SK-N-SH (cell line): ENCODE measurements around the gene ERC2. TPM values are rescaled to one million over a fixed set of nuclear protein-coding genes. Genes with fewer than 3 reads are reported as not detected.

Experiments used
- CTCF ChIA-PET: fragments of 300-600, 350-600 bp; formaldehyde crosslinking; extraction: SDS; loops from one replicate; lab custom pipeline; 2021; lab: Yijun Ruan, JAX
- POLR2A ChIA-PET: fragments of 350-600 bp; sonication (Branson Sonifier 250); formaldehyde crosslinking; extraction: SDS; loops from one replicate; lab custom pipeline; 2020; ENCODE audit warnings: antibody characterized with exemption, inconsistent platforms; lab: Yijun Ruan, JAX
- DNase-seq: peaks from one replicate; pipeline ENCODE4 v3.0.0; 2012
- H2AFZ ChIP-seq: fragments of 200-600 bp; sonication (generic); 2 replicates; pipeline ENCODE4 v1.8.1; 2016; ENCODE audit warnings: antibody characterized with exemption, mild to moderate bottlenecking, low read depth
- H3F3A ChIP-seq: fragments of 200-600 bp; sonication (generic); replicated peaks from 2 replicates; pipeline ENCODE3; 2016; ENCODE audit warnings: antibody characterized with exemption, mild to moderate bottlenecking; ENCODE audit not compliant: insufficient read depth
- H3K27ac ChIP-seq, 2 experiments: fragments of 200-500 bp in 1 of 2; fragments of 200-600 bp in 1 of 2; sonication (Bioruptor generic) in 1 of 2; sonication (generic), shearing (Covaris generic) in 1 of 2; 2 replicates each; pipeline versions ENCODE4 v1.5.1 to v1.6.1; 2014 to 2016; ENCODE audit warnings: low read depth in 2 of 2, inconsistent platforms in 1 of 2, low read length in 1 of 2, mild to moderate bottlenecking in 1 of 2, mixed read lengths in 1 of 2
- H3K27me3 ChIP-seq: fragments of 200-600 bp; sonication (generic), shearing (Covaris generic); 2 replicates; pipeline ENCODE4 v1.6.1; 2016; ENCODE audit warnings: mixed run types; ENCODE audit not compliant: insufficient read depth
- H3K36me3 ChIP-seq, 2 experiments: fragments of 200-500 bp in 1 of 2; fragments of 200-600 bp in 1 of 2; sonication (Bioruptor generic) in 1 of 2; sonication (generic) in 1 of 2; replicated peaks in 1 of 2; 2 replicates each; pipeline versions ENCODE3 to v1.5.1; 2014 to 2016; ENCODE audit warnings: low read length in 1 of 2, mild to moderate bottlenecking in 1 of 2; ENCODE audit not compliant: insufficient read depth in 2 of 2, control insufficient read depth in 1 of 2
- H3K4me1 ChIP-seq, 2 experiments: fragments of 200-500 bp in 1 of 2; fragments of 200-600 bp in 1 of 2; sonication (Bioruptor generic) in 1 of 2; sonication (generic), shearing (Covaris generic) in 1 of 2; 2 replicates each; pipeline versions ENCODE4 v1.5.1 to v1.6.1; 2014 to 2016; ENCODE audit warnings: low read depth in 1 of 2, low read length in 1 of 2, mixed run types in 1 of 2; ENCODE audit not compliant: insufficient read depth in 2 of 2, control insufficient read depth in 1 of 2
- H3K4me2 ChIP-seq: fragments of 200-600 bp; sonication (generic), shearing (Covaris generic); 2 replicates; pipeline ENCODE4 v1.6.1; 2017; ENCODE audit warnings: mixed run types
- H3K4me3 ChIP-seq, 2 experiments: fragments of 200-500 bp in 1 of 2; fragments of 200-600 bp in 1 of 2; sonication (Bioruptor generic) in 1 of 2; sonication (generic), shearing (Covaris generic) in 1 of 2; 2 replicates each; pipeline versions ENCODE4 v1.5.1 to v1.8.1; 2014 to 2016; ENCODE audit warnings: low read depth in 2 of 2, inconsistent platforms in 1 of 2, low read length in 1 of 2, mild to moderate bottlenecking in 1 of 2, mixed read lengths in 1 of 2, moderate library complexity in 1 of 2
- H3K79me2 ChIP-seq: fragments of 200-600 bp; sonication (generic); 2 replicates; pipeline ENCODE4 v1.8.1; 2017; ENCODE audit warnings: mild to moderate bottlenecking; ENCODE audit not compliant: insufficient read depth
- H3K9ac ChIP-seq: fragments of 200-600 bp; sonication (generic); 2 replicates; pipeline ENCODE4 v1.6.1; 2017; ENCODE audit warnings: mixed run types
- H3K9me2 ChIP-seq: fragments of 200-600 bp; sonication (generic); 2 replicates; pipeline ENCODE4 v1.6.1; 2017; ENCODE audit warnings: mixed run types
- H3K9me3 ChIP-seq: fragments of 200-600 bp; sonication (generic); 2 replicates; pipeline ENCODE4 v1.6.1; 2017; ENCODE audit warnings: mixed run types, mild to moderate bottlenecking, moderate library complexity
- H4K20me1 ChIP-seq: fragments of 200-600 bp; sonication (generic); 2 replicates; pipeline ENCODE4 v1.6.1; 2017; ENCODE audit warnings: mild to moderate bottlenecking, mixed run types; ENCODE audit not compliant: insufficient read depth
- EP300 ChIP-seq, 2 experiments: IDR thresholded peaks; 2 replicates each; pipeline versions ENCODE4 v1.4.0 to v1.6.1; 2012; ENCODE audit warnings: borderline replicate concordance in 1 of 2, low read depth in 1 of 2, low read length in 1 of 2
- FOXJ3 ChIP-seq: sonication (generic); formaldehyde crosslinking; IDR thresholded peaks from 2 replicates; pipeline ENCODE4 v1.5.1; 2020; ENCODE audit warnings: mild to moderate bottlenecking, missing genetic modification reagents
- GABPA ChIP-seq: IDR thresholded peaks from 2 replicates; pipeline ENCODE4 v1.4.0; 2012; ENCODE audit warnings: low read depth, mild to moderate bottlenecking
- GATA2 ChIP-seq: sonication (generic); formaldehyde crosslinking; IDR thresholded peaks from 2 replicates; pipeline ENCODE4 v1.5.0; 2020; ENCODE audit warnings: mild to moderate bottlenecking, missing genetic modification reagents
- IRF3 ChIP-seq: fragments of 150-350 bp; IDR thresholded peaks from 2 replicates; pipeline ENCODE4 v1.6.1; 2016; ENCODE audit warnings: mild to moderate bottlenecking, low read depth, low read length
- JUND ChIP-seq: IDR thresholded peaks from 2 replicates; pipeline ENCODE4 v1.4.0; 2012
- MEF2A ChIP-seq: IDR thresholded peaks from 2 replicates; pipeline ENCODE4 v1.4.0; 2012; ENCODE audit warnings: low read depth, borderline replicate concordance
- POLR2AphosphoS5 ChIP-seq: IDR thresholded peaks from 2 replicates; pipeline ENCODE4 v1.6.1; 2012; ENCODE audit warnings: low read depth, low read length
- RAD21 ChIP-seq: IDR thresholded peaks from 2 replicates; pipeline ENCODE4 v1.6.1; 2012; ENCODE audit warnings: mild to moderate bottlenecking, low read length
- REST ChIP-seq: IDR thresholded peaks from 2 replicates; pipeline ENCODE4 v1.6.1; 2012; ENCODE audit warnings: mild to moderate bottlenecking, low read depth, low read length, moderate library complexity
- RXRA ChIP-seq: IDR thresholded peaks from 2 replicates; pipeline ENCODE4 v1.4.0; 2012; ENCODE audit warnings: low read depth, mild to moderate bottlenecking, borderline replicate concordance
- TAF1 ChIP-seq: IDR thresholded peaks from 2 replicates; pipeline ENCODE4 v1.6.1; 2012; ENCODE audit warnings: low read depth, mild to moderate bottlenecking, low read length, moderate library complexity, borderline replicate concordance
- TCF12 ChIP-seq: IDR thresholded peaks from 2 replicates; pipeline ENCODE4 v1.4.0; 2012
- USF1 ChIP-seq: IDR thresholded peaks from 2 replicates; pipeline ENCODE4 v1.4.0; 2012; ENCODE audit warnings: low read depth, borderline replicate concordance
- ZBTB33 ChIP-seq: IDR thresholded peaks from 2 replicates; pipeline ENCODE4 v1.4.0; 2012; ENCODE audit warnings: low read depth, borderline replicate concordance
- WGBS: methylation state at CpG from one replicate; pipeline ENCODE4 v1.1.6; 2017; ENCODE audit warnings: low lambda C conversion rate; 5-methylcytosine and 5-hydroxymethylcytosine counted together
- polyA plus RNA-seq, 3 experiments: library from polyadenylated mRNA; depleted of rRNA; stranded (reverse); fragments of >200 nt; gene quantifications; 2 replicates each; pipeline ENCODE4 v1.2.3, GENCODE V29; 2012

Gene ERC2
- polyA plus RNA-seq, 1 of the 3 experiments (the other 2 are of a cell fraction), result 1.6 TPM

- H3K4me3 ChIP-seq, result no peak overlapping the region
- H3K4me2 ChIP-seq, result no peak overlapping the region
- H3F3A ChIP-seq, result no peaks in the 10 kb centered on the region
- POLR2A ChIA-PET, result no interaction called here
- H3K9me2 ChIP-seq, result no peaks in the 10 kb centered on the region
- H3K27me3 ChIP-seq, result no peaks in the 10 kb centered on the region
- H2AFZ ChIP-seq, result no peak overlapping the region
- H3K9me3 ChIP-seq, result no peaks in the 10 kb centered on the region
- H3K36me3 ChIP-seq, result no peaks in the 10 kb centered on the region
- TF ChIP-seq USF1, result no peak
- TF ChIP-seq RXRA, result no peak
- TF ChIP-seq REST, result no peak
- TF ChIP-seq JUND, result no peak
- no peak for TF ChIP-seq EP300 (IDR thresholded peaks at IDR 0.05; ENCODE audit: borderline replicate concordance in 1 of 2, low read depth in 1 of 2, low read length in 1 of 2)
- TF ChIP-seq POLR2AphosphoS5, result no peak
- TF ChIP-seq MEF2A, result no peak
- no peak overlapping the region for H3K27ac ChIP-seq
- no peak for DNase-seq
- CTCF ChIA-PET, result interaction anchor here (1.1 to 3.8 kb wide), 2 partner anchors 19 to 290 kb away, joined by 3 to 20 read pairs; no protein-coding TSS in a partner anchor
- H4K20me1 ChIP-seq, result no peaks in the 10 kb centered on the region
- no peaks in the 10 kb centered on the region for H3K79me2 ChIP-seq
- WGBS, result 93% methylated on average over 2 of the region's 5 CpGs
- H3K9ac ChIP-seq, result no peak overlapping the region
- peaks cover 7% of the 10 kb centered on the region in 2 experiments; a peak in 2 of 4 replicates for H3K4me1 ChIP-seq
Observed at GRCh38 chr3:55728461-55729100, 739.7 kb downstream of the ERC2 start.

- no peak overlapping the region for H3K27ac ChIP-seq
- H3K9me2 ChIP-seq, result no peaks in the 10 kb centered on the region
- H3F3A ChIP-seq, result no peaks in the 10 kb centered on the region
- no peaks in the 10 kb centered on the region for H3K36me3 ChIP-seq
- no peaks in the 10 kb centered on the region for H4K20me1 ChIP-seq
- DNase-seq, result no peak
- no peaks in the 10 kb centered on the region for H3K27me3 ChIP-seq
- POLR2A ChIA-PET, result no interaction called here
- H3K9ac ChIP-seq, result no peak overlapping the region
- H3K9me3 ChIP-seq, result no peaks in the 10 kb centered on the region
- no peak overlapping the region for H2AFZ ChIP-seq
- TF ChIP-seq GABPA (no peak), IRF3 (no peak), GATA2 (CRISPR knock-in tag) (no peak), TAF1 (no peak), ZBTB33 (no peak), RAD21 (no peak), TCF12 (no peak), FOXJ3 (CRISPR knock-in tag) (no peak), RXRA (no peak), JUND (no peak)
- no peak overlapping the region for H3K4me3 ChIP-seq
- H3K79me2 ChIP-seq, result no peaks in the 10 kb centered on the region
- H3K4me1 ChIP-seq, result peaks cover 7 to 10% of the 10 kb centered on the region in 2 experiments; a peak in 2 of 4 replicates
- no peak overlapping the region for H3K4me2 ChIP-seq
- CTCF ChIA-PET, result interaction anchor here (1.4 kb wide), 1 partner anchor 872 kb away, joined by 3 read pairs; no protein-coding TSS in a partner anchor
- 93% methylated on average over 2 of the region's 2 CpGs for WGBS
Observed at GRCh38 chr3:55726501-55726775, 741.8 kb downstream of the ERC2 start.
